Right cardiac atrium (tissue), 5 donors: ENCODE results near the gene FFAR3. TPM values are rescaled to one million over a fixed set of nuclear protein-coding genes. Genes with fewer than 3 reads are reported as not detected.

ENCODE experiments used
- ATAC-seq, 2 donors: fragments of 200-7000 bp; cut with Tn5 transposase; one replicate each; pipeline versions ENCODE4 v1.8.0 to v1.9.1; 2020; ENCODE audit warnings: moderate library complexity in 2 of 2, mild to moderate bottlenecking in 1 of 2
- DNase-seq, 3 donors: peaks; one replicate each; pipeline ENCODE4 v3.0.0-alpha.2; 2020
- H3K27ac ChIP-seq: one replicate; pipeline ENCODE4 v1.5.1; 2013; ENCODE audit warnings: mild to moderate bottlenecking, low read length, control low read depth, moderate library complexity
- H3K27me3 ChIP-seq: one replicate; pipeline ENCODE4 v1.6.1; 2013; ENCODE audit not compliant: control insufficient read depth, insufficient read depth
- H3K4me1 ChIP-seq: one replicate; pipeline ENCODE4 v1.6.1; 2013; ENCODE audit warnings: low read length; ENCODE audit not compliant: control insufficient read depth, insufficient read depth
- H3K4me3 ChIP-seq: one replicate; pipeline ENCODE4 v1.5.1; 2013; ENCODE audit warnings: low read length, control low read depth
- H3K9me3 ChIP-seq: one replicate; pipeline ENCODE4 v1.6.1; 2013; ENCODE audit warnings: low read length; ENCODE audit not compliant: control insufficient read depth
- WGBS: extraction: QIAGEN DNeasy Blood & Tissue Kit; methylation state at CpG from one replicate; pipeline ENCODE4 v1.1.7; 2013; 5-methylcytosine and 5-hydroxymethylcytosine counted together
- intact Hi-C, 4 donors: fragments of 100-400 bp; cut with DNase I; formaldehyde crosslinking; loops; one replicate each; pipeline versions ENCODE4 v1.11.0 to v1.14.0; 2022 to 2023
- polyA plus RNA-seq: library from polyadenylated mRNA; stranded (reverse); fragments of 200-250 nt; gene quantifications from one replicate; pipeline ENCODE4 v1.2.3, GENCODE V29; 2013
- total RNA-seq, 4 donors: library from RNA; stranded (reverse); fragmentation: NEBNext Ultra II Directional; extraction: Animal tissue kit (Norgen Biotek cat#: 25700); gene quantifications; one replicate each; pipeline ENCODE4 v1.2.1, GENCODE V29; 2021
- donor health status: healthy with polysubstance abuse.
- donor health status: DM: no; HTN: yes; CAD: no.
- donor health status: DM: no; HTN: no; CAD: no.
- donor health status: DM: no; HTN: yes; CAD: no; lungs with severe emphysema.
- donor health status: DM: yes; HTN: yes; CAD: no.

FFAR3 gene
- total and polyA plus RNA-seq, 5 donors, result 0.05 to 0.31 TPM; not detected in 3

DNA sequence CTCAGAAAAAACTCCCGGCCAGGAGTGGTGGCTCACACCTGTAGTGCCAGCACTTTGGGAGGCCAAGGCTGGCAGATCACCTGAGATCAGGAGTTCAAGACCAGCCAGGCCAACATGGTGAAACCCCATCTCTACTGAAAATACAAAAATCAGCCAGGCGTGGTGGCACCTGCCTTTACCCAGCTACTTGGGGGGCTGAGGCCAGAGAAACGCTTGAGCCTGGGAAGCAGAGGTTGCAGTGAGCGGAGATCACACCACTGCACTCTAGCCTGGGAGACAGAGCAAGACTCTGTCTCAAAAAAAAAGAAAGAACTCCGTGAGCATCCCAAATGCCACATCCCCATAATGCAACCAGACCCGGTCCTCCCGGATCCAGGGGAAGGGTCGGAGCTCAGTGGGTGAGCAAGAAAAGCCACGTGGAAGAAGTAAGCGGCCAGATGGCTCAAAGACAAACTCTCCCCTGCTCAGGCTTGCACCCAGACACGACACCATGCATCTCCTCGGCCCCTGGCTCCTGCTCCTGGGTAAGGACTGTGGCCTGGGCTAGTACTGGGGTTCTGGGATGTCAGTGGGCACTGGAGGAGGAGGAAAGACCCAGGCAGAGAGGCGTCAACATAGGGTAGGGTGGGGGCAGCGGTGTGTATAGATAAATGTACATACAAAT is 26.6 kb upstream of the FFAR3 start:
- WGBS, result 87% methylated on average over 14 of the region's 14 CpGs
- intact Hi-C loops, result no loop called here
- Histone ChIP-seq H3K27me3 (no peaks in the 10 kb centered on the region), H3K9me3 (no peaks in the 10 kb centered on the region), H3K4me3 (no peak overlapping the region), H3K4me1 (no peaks in the 10 kb centered on the region), H3K27ac (no peak overlapping the region)
- ATAC-seq (no peak), DNase-seq (peak in 2 of 3 donors; percentile 11 to 33)

DNA sequence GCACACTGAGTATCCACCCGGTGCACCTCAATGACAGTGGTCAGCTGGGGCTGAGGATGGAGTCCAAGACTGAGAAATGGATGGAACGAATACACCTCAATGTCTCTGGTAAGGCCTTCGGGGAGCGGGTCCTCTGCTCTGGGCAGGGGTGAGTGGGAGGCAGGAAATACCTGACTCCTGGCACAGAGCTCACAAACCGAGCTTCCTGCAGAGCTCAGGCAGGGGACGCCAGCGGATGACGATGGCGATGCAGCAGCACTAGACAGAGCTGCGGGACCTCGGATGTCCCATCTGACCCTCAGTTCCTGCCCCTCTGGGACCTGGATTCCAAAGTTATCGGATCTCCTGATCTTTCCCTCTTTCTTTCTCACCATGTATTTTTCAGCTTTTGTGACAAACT is 25.4 kb upstream of the FFAR3 start:
- H3K4me1 ChIP-seq, result no peaks in the 10 kb centered on the region
- H3K4me3 ChIP-seq, result no peak overlapping the region
- no peaks in the 10 kb centered on the region for H3K9me3 ChIP-seq
- H3K27me3 ChIP-seq, result no peaks in the 10 kb centered on the region
- DNase-seq (peak in 2 of 3 donors; percentile 16 to 20), ATAC-seq (no peak)
- intact Hi-C loops, result no loop called here
- no peak overlapping the region for H3K27ac ChIP-seq
- WGBS, result 52% methylated on average over 12 of the region's 12 CpGs

DNA sequence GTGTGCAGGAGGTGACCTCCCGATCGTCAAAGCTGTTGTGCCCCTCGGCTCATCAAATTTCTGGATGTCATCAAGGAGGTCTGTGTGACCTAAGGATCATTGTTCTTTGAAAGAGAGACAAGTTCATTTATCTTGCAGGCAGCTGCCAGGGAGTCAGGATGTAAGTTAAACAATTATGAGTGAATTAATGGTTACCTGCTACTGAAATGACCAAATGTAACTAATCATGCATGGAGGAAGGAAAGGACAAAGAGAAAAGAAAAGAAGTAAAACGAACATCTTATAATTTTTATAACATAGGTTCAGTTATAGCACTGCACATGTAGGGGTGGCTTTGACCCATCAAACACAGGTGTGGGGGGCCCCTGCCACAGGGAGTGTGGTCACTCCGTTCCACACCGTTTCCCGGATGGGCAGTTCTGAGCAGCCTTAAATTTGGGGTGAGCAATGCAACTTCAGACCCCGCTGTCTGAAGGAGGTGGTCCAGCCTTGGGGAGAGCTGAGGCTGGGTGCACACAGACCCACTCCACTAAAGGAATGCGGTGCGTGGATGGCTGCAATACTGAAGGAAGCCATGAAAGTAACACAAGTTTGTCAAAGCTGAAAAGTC is 24.0 kb upstream of the FFAR3 start:
- Histone ChIP-seq H3K4me3 (no peak overlapping the region), H3K9me3 (no peaks in the 10 kb centered on the region), H3K27ac (no peak overlapping the region), H3K4me1 (no peaks in the 10 kb centered on the region), H3K27me3 (no peaks in the 10 kb centered on the region)
- WGBS, result 79% methylated on average over 10 of the region's 10 CpGs
- intact Hi-C loops, result no loop called here
- ATAC-seq, result no peak
- peak in 1 of 3 donors; percentile 2 for DNase-seq

DNA sequence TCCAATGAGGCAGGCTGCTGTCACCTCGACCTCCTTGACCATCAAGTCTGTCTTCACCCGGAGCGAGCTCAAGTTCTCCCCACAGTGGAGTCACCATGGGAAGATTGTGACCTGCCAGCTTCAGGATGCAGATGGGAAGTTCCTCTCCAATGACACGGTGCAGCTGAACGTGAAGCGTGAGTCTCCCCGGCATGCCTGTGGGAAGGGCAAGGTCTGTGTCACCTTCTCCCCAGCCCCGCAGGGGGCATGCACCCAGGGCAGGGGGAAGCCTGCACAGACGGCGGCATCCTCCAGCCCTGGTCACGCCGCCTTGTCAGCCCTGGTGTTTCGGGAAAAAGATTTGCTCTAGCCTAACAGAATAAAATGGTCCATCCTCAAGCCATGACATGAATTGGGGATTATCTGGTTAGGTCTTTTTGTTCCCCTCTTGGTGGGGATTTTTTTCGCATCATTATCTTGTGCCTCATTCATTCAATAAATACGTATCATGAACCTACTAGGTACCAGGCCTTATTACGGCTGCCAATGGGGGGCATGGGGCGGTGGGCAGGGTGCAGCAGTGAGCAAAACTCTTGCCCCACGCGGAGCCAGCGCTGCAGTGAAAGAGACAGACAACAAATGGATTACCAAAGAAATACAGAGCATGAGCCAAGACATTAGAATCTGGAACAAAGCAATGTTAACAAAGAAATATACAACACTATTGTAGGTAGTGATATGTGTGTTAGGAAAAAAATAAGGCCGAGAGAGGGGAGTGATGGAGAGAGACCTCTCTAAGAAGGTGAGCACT is 21.9 kb upstream of the FFAR3 start:
- H3K9me3 ChIP-seq, result no peaks in the 10 kb centered on the region
- peak in 1 of 3 donors; percentile 3 for DNase-seq
- 80% methylated on average over 21 of the region's 21 CpGs for WGBS

DNA sequence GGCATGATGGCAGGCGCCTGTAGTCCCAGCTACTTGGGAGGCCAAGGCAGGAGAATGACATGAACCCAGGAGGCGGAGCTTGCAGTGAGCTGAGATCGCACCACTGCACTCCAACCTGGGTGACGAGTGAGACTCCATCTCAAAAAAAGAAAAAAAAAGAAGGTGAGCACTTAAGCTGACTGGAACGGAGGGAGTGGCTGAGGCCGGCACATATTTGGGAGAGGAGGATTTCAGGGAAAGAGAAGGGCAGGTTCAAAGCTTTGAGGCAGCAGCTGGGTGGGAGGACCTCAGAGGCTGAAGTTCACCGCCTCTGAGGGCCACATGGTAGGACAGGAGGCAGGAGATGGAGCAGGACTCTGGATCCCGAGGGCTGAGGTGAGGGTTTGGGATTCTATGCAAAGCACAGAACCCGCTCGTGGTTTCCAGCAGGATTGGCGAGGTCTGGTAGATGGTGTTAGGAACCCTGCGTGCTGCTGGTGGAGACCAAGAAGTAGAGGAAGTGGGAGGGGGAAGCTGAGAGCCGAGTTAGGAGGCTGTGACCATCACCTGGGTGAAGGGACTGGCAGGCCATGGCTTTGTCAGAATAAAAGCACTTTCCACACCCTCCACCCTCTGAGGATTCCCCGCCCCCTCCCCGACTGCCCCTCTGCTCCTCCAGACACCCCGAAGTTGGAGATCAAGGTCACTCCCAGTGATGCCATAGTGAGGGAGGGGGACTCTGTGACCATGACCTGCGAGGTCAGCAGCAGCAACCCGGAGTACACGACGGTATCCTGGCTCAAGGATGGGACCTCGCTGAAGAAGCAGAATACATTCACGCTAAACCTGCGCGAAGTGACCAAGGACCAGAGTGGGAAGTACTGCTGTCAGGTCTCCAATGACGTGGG is 20.9 kb upstream of the FFAR3 start:
- DNase-seq (peak in 1 of 3 donors; percentile 8), ATAC-seq (peak in 1 of 2 donors; percentile 29)
- H3K4me1 ChIP-seq, result no peaks in the 10 kb centered on the region
- H3K9me3 ChIP-seq, result no peaks in the 10 kb centered on the region
- H3K27ac ChIP-seq, result no peak overlapping the region
- H3K27me3 ChIP-seq, result no peaks in the 10 kb centered on the region
- no peak overlapping the region for H3K4me3 ChIP-seq
- intact Hi-C loops, result no loop called here
- WGBS, result 83% methylated on average over 25 of the region's 25 CpGs

More for the DNA sequence above, 21.9 kb upstream of the FFAR3 start:
- no peak overlapping the region for H3K27ac ChIP-seq
- no peak for ATAC-seq
- intact Hi-C loops, result no loop called here
- no peaks in the 10 kb centered on the region for H3K4me1 ChIP-seq
- no peak overlapping the region for H3K4me3 ChIP-seq
- no peaks in the 10 kb centered on the region for H3K27me3 ChIP-seq

DNA sequence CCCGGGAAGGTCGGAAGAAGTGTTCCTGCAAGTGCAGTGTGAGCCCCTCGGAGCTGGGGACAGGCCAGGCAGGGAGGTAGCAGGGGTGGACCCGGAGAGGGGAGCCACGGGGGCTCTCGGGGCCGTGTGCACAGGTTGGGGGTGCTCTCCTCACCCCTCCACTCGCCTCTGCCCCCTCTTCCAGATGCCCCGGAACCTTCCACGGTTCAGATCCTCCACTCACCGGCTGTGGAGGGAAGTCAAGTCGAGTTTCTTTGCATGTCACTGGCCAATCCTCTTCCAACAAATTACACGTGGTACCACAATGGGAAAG is 20.3 kb upstream of the FFAR3 start:
- Histone ChIP-seq H3K27me3 (no peaks in the 10 kb centered on the region), H3K4me3 (no peak overlapping the region), H3K27ac (no peak overlapping the region), H3K9me3 (no peaks in the 10 kb centered on the region), H3K4me1 (no peaks in the 10 kb centered on the region)
- ATAC-seq (no peak), DNase-seq (peak in 1 of 3 donors; percentile 8)
- 82% methylated on average over 13 of the region's 13 CpGs for WGBS
- intact Hi-C loops, result no loop called here

DNA sequence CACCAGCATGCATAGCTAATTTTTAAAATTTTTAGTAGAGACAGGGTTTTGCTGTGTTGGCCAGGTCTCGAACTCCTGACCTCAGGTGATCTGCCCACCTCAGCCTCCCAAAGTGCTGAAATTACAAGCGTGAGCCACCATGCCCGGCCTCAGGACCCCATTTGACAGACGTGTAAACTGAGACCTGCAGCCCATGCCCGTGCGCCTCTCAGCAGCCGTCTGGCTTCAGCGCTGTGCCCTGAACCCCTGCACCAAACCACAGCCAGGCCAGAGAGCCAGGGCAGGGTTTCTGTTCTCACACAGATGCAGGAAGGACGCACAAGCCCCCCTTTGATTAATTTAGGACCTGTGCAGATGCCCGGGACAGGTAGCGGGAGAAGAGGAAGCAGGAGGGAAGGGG is 17.8 kb upstream of the FFAR3 start:
- no peak overlapping the region for H3K27ac ChIP-seq
- no peaks in the 10 kb centered on the region for H3K27me3 ChIP-seq
- H3K4me3 ChIP-seq, result no peak overlapping the region
- WGBS, result 82% methylated on average over 11 of the region's 11 CpGs
- DNase-seq (peak in 1 of 3 donors; percentile 22), ATAC-seq (no peak)
- no peaks in the 10 kb centered on the region for H3K9me3 ChIP-seq
- H3K4me1 ChIP-seq, result no peaks in the 10 kb centered on the region
- intact Hi-C loops, result no loop called here

DNA sequence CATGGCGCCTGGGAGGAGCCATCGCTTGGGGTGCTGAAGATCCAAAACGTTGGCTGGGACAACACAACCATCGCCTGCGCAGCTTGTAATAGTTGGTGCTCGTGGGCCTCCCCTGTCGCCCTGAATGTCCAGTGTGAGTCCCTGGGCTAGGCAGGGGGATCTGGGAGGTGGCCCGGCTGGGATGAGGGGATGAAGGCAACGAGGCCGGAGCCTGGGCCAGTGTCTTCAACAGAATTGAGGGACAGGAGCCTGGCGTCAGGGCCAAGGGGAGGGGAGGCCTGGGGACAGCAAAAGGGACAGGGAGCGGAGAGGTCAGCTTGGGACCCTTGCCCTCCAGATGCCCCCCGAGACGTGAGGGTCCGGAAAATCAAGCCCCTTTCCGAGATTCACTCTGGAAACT is 17.3 kb upstream of the FFAR3 start:
- Histone ChIP-seq H3K27ac (no peak overlapping the region), H3K4me3 (no peak overlapping the region), H3K27me3 (no peaks in the 10 kb centered on the region), H3K9me3 (no peaks in the 10 kb centered on the region), H3K4me1 (no peaks in the 10 kb centered on the region)
- DNase-seq (peak in 1 of 3 donors; percentile 13), ATAC-seq (no peak)
- intact Hi-C loops, result no loop called here
- 87% methylated on average over 16 of the region's 16 CpGs for WGBS

DNA sequence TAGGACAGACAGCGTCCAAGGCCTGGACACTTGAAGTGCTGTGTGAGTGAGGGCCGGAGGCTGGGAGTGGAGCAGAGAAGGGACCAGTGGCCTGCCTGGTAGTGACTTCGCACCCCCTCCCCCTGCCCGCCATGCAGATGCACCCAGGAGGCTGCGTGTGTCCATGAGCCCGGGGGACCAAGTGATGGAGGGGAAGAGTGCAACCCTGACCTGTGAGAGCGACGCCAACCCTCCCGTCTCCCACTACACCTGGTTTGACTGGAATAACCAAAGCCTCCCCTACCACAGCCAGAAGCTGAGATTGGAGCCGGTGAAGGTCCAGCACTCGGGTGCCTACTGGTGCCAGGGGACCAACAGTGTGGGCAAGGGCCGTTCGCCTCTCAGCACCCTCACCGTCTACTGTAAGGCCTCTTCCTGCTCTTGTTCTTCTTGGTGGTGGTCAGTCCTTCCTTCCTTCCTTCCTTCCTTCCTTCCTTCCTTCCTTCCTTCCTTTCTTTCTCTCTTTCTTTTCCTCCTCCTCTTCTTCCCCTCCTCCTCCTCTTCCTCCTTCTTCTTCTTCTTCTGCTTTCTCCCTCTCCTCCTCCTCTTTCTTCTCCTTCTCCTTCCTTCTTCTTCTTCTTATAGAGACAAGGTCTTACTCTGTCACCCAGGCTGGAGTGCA is 16.6 kb upstream of the FFAR3 start:
- no peak for ATAC-seq
- H3K4me3 ChIP-seq, result no peak overlapping the region
- 86% methylated on average over 14 of the region's 14 CpGs for WGBS
- intact Hi-C loops, result no loop called here
- H3K9me3 ChIP-seq, result no peaks in the 10 kb centered on the region
- no peaks in the 10 kb centered on the region for H3K4me1 ChIP-seq
- DNase-seq, result peak in 1 of 3 donors; percentile 45
- H3K27me3 ChIP-seq, result no peaks in the 10 kb centered on the region
- H3K27ac ChIP-seq, result no peak overlapping the region

DNA sequence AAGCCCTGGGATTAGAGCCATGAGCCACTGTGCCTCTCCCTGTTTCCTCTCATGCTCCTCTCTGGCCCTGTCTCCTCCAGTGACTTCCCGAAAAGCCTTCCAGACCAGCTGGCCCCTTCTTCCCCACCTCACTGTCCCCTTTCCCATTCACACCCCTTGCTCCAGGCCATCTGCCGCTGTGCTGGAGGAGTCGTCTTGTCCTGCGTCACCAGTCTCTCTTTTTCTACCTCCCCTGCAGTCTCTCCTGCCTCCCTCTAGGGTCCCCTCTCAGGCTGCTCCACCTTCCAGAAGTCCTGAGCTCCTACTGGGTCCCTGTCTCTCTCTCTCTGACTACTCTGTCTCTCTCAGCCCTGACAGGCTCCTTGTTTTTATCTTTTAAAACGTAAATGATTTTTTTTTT is 15.8 kb upstream of the FFAR3 start:
- Histone ChIP-seq H3K9me3 (no peaks in the 10 kb centered on the region), H3K4me3 (no peak overlapping the region), H3K27ac (no peak overlapping the region), H3K4me1 (no peaks in the 10 kb centered on the region), H3K27me3 (no peaks in the 10 kb centered on the region)
- 52% methylated on average over 5 of the region's 5 CpGs for WGBS
- DNase-seq (peak in 1 of 3 donors; percentile 11), ATAC-seq (no peak)
- intact Hi-C loops, result no loop called here
